Stomach (tissue), 4 donors: Measurements from ENCODE around the gene PDE6H.

Experiments
- CTCF ChIP-seq, 7 experiments: fragments of 450-650 bp in 4 of 7; fragments of 200-600 bp in 3 of 7; sonication (generic) in 3 of 7; IDR thresholded peaks; one replicate each; pipeline ENCODE4 v1.5.1; 2016 to 2019; ENCODE audit warnings: antibody characterized with exemption in 7 of 7, control low read depth in 2 of 7, mild to moderate bottlenecking in 1 of 7
- POLR2A ChIP-seq, 4 donors: fragments of 450-650 bp; IDR thresholded peaks; one replicate each; pipeline ENCODE4 v1.6.1; 2016; ENCODE audit warnings: antibody characterized with exemption in 4 of 4, control low read depth in 2 of 4, mild to moderate bottlenecking in 1 of 4, moderate library complexity in 1 of 4

- TF ChIP-seq CTCF (IDR thresholded peaks at IDR 0.05): no peak
- TF ChIP-seq POLR2A (IDR thresholded peaks at IDR 0.05): no peak
Measured at GRCh38 chr12:14982991-14983390, 10.1 kb downstream of the PDE6H start.
